Measurements from ENCODE around the gene EGFR. TPM values are rescaled to one million over a fixed set of nuclear protein-coding genes. Genes with fewer than 3 reads are reported as not detected.

EGFR gene
- total RNA-seq, 3 donors from 2014 or later: 63.6 to 96.3 (median 72.5) TPM

DNA sequence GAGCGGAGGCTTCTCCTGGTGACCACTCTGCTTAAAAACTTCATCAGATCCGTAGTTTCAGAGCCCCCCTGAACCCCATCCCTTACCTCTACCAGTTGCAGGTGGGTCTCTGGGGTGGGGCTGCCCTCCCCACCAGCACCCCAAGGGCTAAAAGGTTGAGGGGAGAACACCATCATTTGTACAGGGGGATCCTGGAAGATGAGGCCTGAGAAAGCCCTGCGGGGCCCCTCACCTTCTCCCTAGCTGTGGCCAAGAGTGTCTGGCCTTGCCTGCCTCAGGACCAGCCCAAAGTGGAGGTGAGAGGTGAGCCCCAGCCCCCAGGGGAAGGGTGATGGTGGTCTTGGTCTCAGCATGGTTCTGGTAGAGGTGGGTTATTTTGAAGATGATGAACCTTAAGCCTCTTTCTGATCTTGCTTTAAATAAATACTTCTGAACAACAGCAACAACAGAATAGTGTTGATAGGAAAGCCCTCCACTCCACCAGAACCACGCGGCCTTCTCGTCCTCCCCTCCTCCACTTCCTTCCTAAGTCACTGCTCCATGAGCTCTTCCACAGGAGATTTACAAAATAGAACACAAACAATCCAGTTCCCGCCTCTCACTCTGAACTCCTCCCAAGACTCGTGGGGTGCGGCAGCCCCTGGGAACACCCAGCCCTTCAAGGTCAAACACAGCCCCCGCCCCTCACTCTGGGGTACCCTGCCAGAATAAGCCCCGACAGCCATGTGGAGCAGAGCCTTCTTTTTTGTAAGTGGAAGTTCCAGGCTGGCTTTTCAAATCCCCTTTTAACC, 169.1 kb downstream of the EGFR start:
- ATAC-seq (peak; percentile 52), DNase-seq (peak in 2 of 3 donors; percentile 49 to 52)
- H3K4me1 ChIP-seq (ENCODE audit: low read depth): peaks cover 7% of the 10 kb centered on the region
- intact Hi-C loops (cut with DNase I, micrococcal nuclease): no loop called here
- H3K36me3 ChIP-seq (ENCODE audit: low read depth): no peaks in the 10 kb centered on the region
- TF ChIP-seq, protein P1, sequence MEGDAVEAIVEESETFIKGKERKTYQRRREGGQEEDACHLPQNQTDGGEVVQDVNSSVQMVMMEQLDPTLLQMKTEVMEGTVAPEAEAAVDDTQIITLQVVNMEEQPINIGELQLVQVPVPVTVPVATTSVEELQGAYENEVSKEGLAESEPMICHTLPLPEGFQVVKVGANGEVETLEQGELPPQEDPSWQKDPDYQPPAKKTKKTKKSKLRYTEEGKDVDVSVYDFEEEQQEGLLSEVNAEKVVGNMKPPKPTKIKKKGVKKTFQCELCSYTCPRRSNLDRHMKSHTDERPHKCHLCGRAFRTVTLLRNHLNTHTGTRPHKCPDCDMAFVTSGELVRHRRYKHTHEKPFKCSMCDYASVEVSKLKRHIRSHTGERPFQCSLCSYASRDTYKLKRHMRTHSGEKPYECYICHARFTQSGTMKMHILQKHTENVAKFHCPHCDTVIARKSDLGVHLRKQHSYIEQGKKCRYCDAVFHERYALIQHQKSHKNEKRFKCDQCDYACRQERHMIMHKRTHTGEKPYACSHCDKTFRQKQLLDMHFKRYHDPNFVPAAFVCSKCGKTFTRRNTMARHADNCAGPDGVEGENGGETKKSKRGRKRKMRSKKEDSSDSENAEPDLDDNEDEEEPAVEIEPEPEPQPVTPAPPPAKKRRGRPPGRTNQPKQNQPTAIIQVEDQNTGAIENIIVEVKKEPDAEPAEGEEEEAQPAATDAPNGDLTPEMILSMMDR (IDR thresholded peaks at IDR 0.05): no peak
- no peaks in the 10 kb centered on the region for H3K9me3 ChIP-seq
- H3K4me3 ChIP-seq: no peak overlapping the region

DNA sequence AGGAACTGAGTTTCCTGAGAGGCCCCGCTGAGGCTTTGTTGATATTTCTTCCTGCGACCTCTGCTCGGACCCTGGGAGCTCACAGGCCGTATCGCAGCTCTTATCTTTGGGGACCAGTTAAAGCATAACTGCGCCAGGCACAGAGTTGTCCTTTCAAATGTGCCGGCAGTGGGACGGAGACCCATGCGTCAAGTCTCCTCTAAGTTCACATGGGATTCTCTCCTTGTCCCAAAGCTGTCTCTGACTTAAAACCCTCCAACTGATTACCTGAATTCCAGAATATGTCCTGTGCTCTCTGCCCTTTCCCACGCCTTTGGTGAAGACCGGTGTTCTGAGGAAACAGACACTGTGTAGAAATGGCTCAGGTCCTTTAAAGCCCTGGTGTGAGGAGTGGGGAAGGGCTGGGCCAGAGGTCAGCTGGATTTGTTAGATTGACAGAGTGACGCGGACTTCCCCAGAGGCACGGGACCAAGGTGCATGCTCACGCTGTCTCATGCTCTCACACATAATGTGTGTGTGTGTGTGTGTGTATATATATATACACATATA, 169.8 kb downstream of the EGFR start:
- H3K4me3 ChIP-seq: no peak overlapping the region
- H3K4me1 ChIP-seq (ENCODE audit: low read depth): peaks cover 7% of the 10 kb centered on the region
- TF ChIP-seq, protein P1 (IDR thresholded peaks at IDR 0.05): no peak
- peak; percentile 76 for ATAC-seq
- peak in 1 of 3 donors; percentile 48 for DNase-seq
- H3K36me3 ChIP-seq (ENCODE audit: low read depth): no peaks in the 10 kb centered on the region
- intact Hi-C loops (cut with DNase I, micrococcal nuclease): no loop called here
- no peaks in the 10 kb centered on the region for H3K9me3 ChIP-seq

GRCh38 chr7:55189146-55189766, 170.4 kb downstream of the EGFR start:
- intact Hi-C loops (cut with DNase I, micrococcal nuclease): no loop called here
- Histone ChIP-seq H3K36me3 (ENCODE audit: low read depth) (no peaks in the 10 kb centered on the region), H3K4me1 (ENCODE audit: low read depth) (peaks cover 7% of the 10 kb centered on the region), H3K4me3 (no peak overlapping the region), H3K9me3 (no peaks in the 10 kb centered on the region)
- ATAC-seq: no peak
- DNase-seq: no peak
- TF ChIP-seq, protein P1 (IDR thresholded peaks at IDR 0.05): no peak

- Histone ChIP-seq H3K4me3 (no peak overlapping the region), H3K4me1 (ENCODE audit: low read depth) (peaks cover 7% of the 10 kb centered on the region), H3K36me3 (ENCODE audit: low read depth) (no peaks in the 10 kb centered on the region), H3K9me3 (no peaks in the 10 kb centered on the region)
- ATAC-seq (no peak), DNase-seq (no peak)
- TF ChIP-seq, protein P1 (IDR thresholded peaks at IDR 0.05): no peak
- intact Hi-C loops (cut with DNase I, micrococcal nuclease): no loop called here
These were observed 171.1 kb downstream of the EGFR start for GRCh38 chr7:55189878-55190436.

DNA sequence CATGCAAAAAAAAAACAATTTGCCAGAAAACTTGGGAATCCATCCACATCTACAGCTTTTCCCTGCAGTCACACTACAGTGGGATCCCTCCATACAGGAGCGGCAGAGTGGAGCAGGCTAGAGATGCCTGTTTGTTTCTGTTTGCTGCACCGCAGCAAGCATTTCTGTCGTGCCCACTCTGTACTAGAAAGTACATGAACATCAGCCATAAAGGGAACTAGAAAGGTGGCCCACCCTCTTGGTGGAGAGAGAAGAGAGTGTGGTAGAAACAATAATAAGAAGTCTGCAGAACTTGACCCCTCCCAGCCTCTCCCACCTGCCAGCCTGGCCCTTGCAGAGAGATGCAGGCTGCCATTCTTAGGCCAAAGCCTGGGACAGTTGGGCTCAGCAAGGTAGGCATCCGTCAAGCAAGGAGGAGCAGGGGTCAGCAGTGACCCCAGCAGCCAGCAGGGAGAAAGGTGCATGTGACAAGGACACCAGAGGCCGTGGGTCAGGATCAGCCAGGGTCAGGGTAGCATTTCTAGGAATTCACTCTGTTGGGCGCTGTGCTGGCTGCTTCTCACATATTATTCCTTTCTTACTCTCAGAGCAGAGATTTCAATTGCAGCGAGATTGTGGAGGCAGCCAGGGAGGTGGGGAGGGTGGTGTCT, 171.8 kb downstream of the EGFR start:
- ATAC-seq: no peak
- Histone ChIP-seq H3K4me1 (ENCODE audit: low read depth) (peaks cover 7% of the 10 kb centered on the region), H3K9me3 (no peaks in the 10 kb centered on the region), H3K36me3 (ENCODE audit: low read depth) (no peaks in the 10 kb centered on the region), H3K4me3 (no peak overlapping the region)
- intact Hi-C loops (cut with DNase I, micrococcal nuclease): no loop called here
- TF ChIP-seq, protein P1 (IDR thresholded peaks at IDR 0.05): no peak
- DNase-seq: no peak
